Measurements from ENCODE around the gene TSPOAP1. TPM values are rescaled to one million over a fixed set of nuclear protein-coding genes. Genes with fewer than 3 reads are reported as not detected.
A peak's percentile ranks its signal among the peaks of the same experiment; 100 is the strongest.

The TSPOAP1 gene
- total and polyA plus RNA-seq, 4 donors: 22.6 to 123 (median 69.7) TPM

GRCh38 chr17:58340405-58340876 is 11.8 kb upstream of the TSPOAP1 start:
- Histone ChIP-seq H3K9me3 (ENCODE audit: control insufficient read depth, insufficient read depth, low read length) (no peaks in the 10 kb centered on the region), H3K4me3 (ENCODE audit: low read depth, low read length) (no peak overlapping the region), H3K36me3 (ENCODE audit: control insufficient read depth, insufficient read depth, low read length) (peaks cover 15% of the 10 kb centered on the region), H3K4me1 (ENCODE audit: control insufficient read depth, insufficient read depth, low read length) (peaks cover 30% of the 10 kb centered on the region), H3K27me3 (ENCODE audit: control insufficient read depth, insufficient read depth, low read length) (peaks cover 3% of the 10 kb centered on the region), H3K27ac (ENCODE audit: low read depth, low read length) (no peak overlapping the region)
- 100% methylated on average over 1 of the region's 5 CpGs for WGBS (ENCODE audit: insufficient coverage)
- no peak for DNase-seq (ENCODE audit: low read depth in 4 of 6, low spot score in 6 of 6)

- no peak overlapping the region for H3K4me3 ChIP-seq (ENCODE audit: low read depth, low read length)
- peaks cover 13% of the 10 kb centered on the region for H3K36me3 ChIP-seq (ENCODE audit: control insufficient read depth, insufficient read depth, low read length)
- DNase-seq (ENCODE audit: low read depth in 4 of 6, low spot score in 6 of 6): no peak
- 92% methylated on average over 5 of the region's 6 CpGs for WGBS (ENCODE audit: insufficient coverage)
- H3K4me1 ChIP-seq (ENCODE audit: control insufficient read depth, insufficient read depth, low read length): peaks cover 29% of the 10 kb centered on the region
- H3K27ac ChIP-seq (ENCODE audit: low read depth, low read length): peak overlapping the region; percentile 6
- H3K27me3 ChIP-seq (ENCODE audit: control insufficient read depth, insufficient read depth, low read length): peaks cover 3% of the 10 kb centered on the region
- H3K9me3 ChIP-seq (ENCODE audit: control insufficient read depth, insufficient read depth, low read length): no peaks in the 10 kb centered on the region
Observed at GRCh38 chr17:58339755-58340404, 11.3 kb upstream of the TSPOAP1 start.

GRCh38 chr17:58338841-58339754 is 10.5 kb upstream of the TSPOAP1 start:
- Histone ChIP-seq H3K27me3 (ENCODE audit: control insufficient read depth, insufficient read depth, low read length) (peaks cover 3% of the 10 kb centered on the region), H3K4me1 (ENCODE audit: control insufficient read depth, insufficient read depth, low read length) (peaks cover 21% of the 10 kb centered on the region), H3K36me3 (ENCODE audit: control insufficient read depth, insufficient read depth, low read length) (peaks cover 5% of the 10 kb centered on the region), H3K9me3 (ENCODE audit: control insufficient read depth, insufficient read depth, low read length) (no peaks in the 10 kb centered on the region), H3K4me3 (ENCODE audit: low read depth, low read length) (no peak overlapping the region), H3K27ac (ENCODE audit: low read depth, low read length) (peak overlapping the region; percentile 6)
- no peak for DNase-seq (ENCODE audit: low read depth in 4 of 6, low spot score in 6 of 6)
- 26% methylated on average over 4 of the region's 10 CpGs for WGBS (ENCODE audit: insufficient coverage)

- Histone ChIP-seq H3K36me3 (ENCODE audit: control insufficient read depth, insufficient read depth, low read length) (peaks cover 3% of the 10 kb centered on the region), H3K4me3 (ENCODE audit: low read depth, low read length) (no peak overlapping the region), H3K27ac (ENCODE audit: low read depth, low read length) (no peak overlapping the region), H3K27me3 (ENCODE audit: control insufficient read depth, insufficient read depth, low read length) (peaks cover 3% of the 10 kb centered on the region), H3K9me3 (ENCODE audit: control insufficient read depth, insufficient read depth, low read length) (no peaks in the 10 kb centered on the region), H3K4me1 (ENCODE audit: control insufficient read depth, insufficient read depth, low read length) (peaks cover 14% of the 10 kb centered on the region)
- WGBS (ENCODE audit: insufficient coverage): 97% methylated on average over 3 of the region's 3 CpGs
- no peak for DNase-seq (ENCODE audit: low read depth in 4 of 6, low spot score in 6 of 6)
Observed at GRCh38 chr17:58338454-58338840, 9.9 kb upstream of the TSPOAP1 start.

- Histone ChIP-seq H3K4me3 (ENCODE audit: low read depth, low read length) (no peak overlapping the region), H3K36me3 (ENCODE audit: control insufficient read depth, insufficient read depth, low read length) (peaks cover 3% of the 10 kb centered on the region), H3K4me1 (ENCODE audit: control insufficient read depth, insufficient read depth, low read length) (peaks cover 14% of the 10 kb centered on the region), H3K27me3 (ENCODE audit: control insufficient read depth, insufficient read depth, low read length) (peaks cover 3% of the 10 kb centered on the region), H3K9me3 (ENCODE audit: control insufficient read depth, insufficient read depth, low read length) (no peaks in the 10 kb centered on the region), H3K27ac (ENCODE audit: low read depth, low read length) (peak overlapping the region; percentile 52)
- peak in 1 of 6 donors; percentile 31 for DNase-seq (ENCODE audit: low read depth in 4 of 6, low spot score in 6 of 6)
- 40% methylated on average over 17 of the region's 23 CpGs for WGBS (ENCODE audit: insufficient coverage)
Observed at GRCh38 chr17:58337600-58338453, 9.2 kb upstream of the TSPOAP1 start.

- Histone ChIP-seq H3K36me3 (ENCODE audit: control insufficient read depth, insufficient read depth, low read length) (peaks cover 3% of the 10 kb centered on the region), H3K9me3 (ENCODE audit: control insufficient read depth, insufficient read depth, low read length) (no peaks in the 10 kb centered on the region), H3K27me3 (ENCODE audit: control insufficient read depth, insufficient read depth, low read length) (peaks cover 3% of the 10 kb centered on the region), H3K27ac (ENCODE audit: low read depth, low read length) (no peak overlapping the region), H3K4me1 (ENCODE audit: control insufficient read depth, insufficient read depth, low read length) (peaks cover 14% of the 10 kb centered on the region), H3K4me3 (ENCODE audit: low read depth, low read length) (no peak overlapping the region)
- 58% methylated on average over 7 of the region's 7 CpGs for WGBS (ENCODE audit: insufficient coverage)
- DNase-seq (ENCODE audit: low read depth in 4 of 6, low spot score in 6 of 6): no peak
Observed at GRCh38 chr17:58337210-58337599, 8.6 kb upstream of the TSPOAP1 start.

GRCh38 chr17:58336456-58337209 is 8.0 kb upstream of the TSPOAP1 start:
- 69% methylated on average over 4 of the region's 5 CpGs for WGBS (ENCODE audit: insufficient coverage)
- Histone ChIP-seq H3K27ac (ENCODE audit: low read depth, low read length) (no peak overlapping the region), H3K4me3 (ENCODE audit: low read depth, low read length) (no peak overlapping the region), H3K36me3 (ENCODE audit: control insufficient read depth, insufficient read depth, low read length) (peaks cover 3% of the 10 kb centered on the region), H3K27me3 (ENCODE audit: control insufficient read depth, insufficient read depth, low read length) (peaks cover 3% of the 10 kb centered on the region), H3K4me1 (ENCODE audit: control insufficient read depth, insufficient read depth, low read length) (peaks cover 14% of the 10 kb centered on the region), H3K9me3 (ENCODE audit: control insufficient read depth, insufficient read depth, low read length) (no peaks in the 10 kb centered on the region)
- no peak for DNase-seq (ENCODE audit: low read depth in 4 of 6, low spot score in 6 of 6)

GRCh38 chr17:58335779-58336455 is 7.3 kb upstream of the TSPOAP1 start:
- Histone ChIP-seq H3K27me3 (ENCODE audit: control insufficient read depth, insufficient read depth, low read length) (peaks cover 3% of the 10 kb centered on the region), H3K27ac (ENCODE audit: low read depth, low read length) (no peak overlapping the region), H3K4me1 (ENCODE audit: control insufficient read depth, insufficient read depth, low read length) (peaks cover 16% of the 10 kb centered on the region), H3K36me3 (ENCODE audit: control insufficient read depth, insufficient read depth, low read length) (peaks cover 7% of the 10 kb centered on the region), H3K4me3 (ENCODE audit: low read depth, low read length) (no peak overlapping the region), H3K9me3 (ENCODE audit: control insufficient read depth, insufficient read depth, low read length) (no peaks in the 10 kb centered on the region)
- 74% methylated on average over 4 of the region's 4 CpGs for WGBS (ENCODE audit: insufficient coverage)
- no peak for DNase-seq (ENCODE audit: low read depth in 4 of 6, low spot score in 6 of 6)

Data from spinal cord (tissue), 10 donors.